Measurements from ENCODE around the gene EPHB2.

DNA sequence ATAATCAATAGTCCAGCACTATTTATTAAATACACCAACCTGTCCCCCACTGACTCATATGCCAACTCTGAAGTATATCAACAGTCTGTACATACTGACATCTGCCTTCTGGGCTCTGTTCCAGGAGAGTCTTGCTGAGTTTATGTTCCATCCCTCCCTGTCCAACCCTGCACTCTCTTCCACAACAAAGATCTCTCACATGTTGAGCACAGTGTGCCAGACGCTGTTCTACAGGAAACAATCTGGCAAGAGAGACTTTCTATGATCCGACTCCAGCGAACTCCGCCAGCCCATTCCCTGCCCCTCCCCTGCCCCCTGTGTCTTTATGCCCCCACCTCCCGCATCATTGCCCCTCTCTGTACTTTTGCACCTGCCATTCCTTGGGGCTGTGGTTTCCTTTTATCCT is 258.7 kb downstream of the EPHB2 start:
- TF ChIP-seq POLR2AphosphoS5 (IDR thresholded peaks at IDR 0.05; ENCODE audit: insufficient read depth, low read depth, low read length) (no peak), POLR2A (IDR thresholded peaks at IDR 0.05; ENCODE audit: low read depth, low read length) (no peak), MYC (IDR thresholded peaks at IDR 0.05; ENCODE audit: low read depth, low read length) (no peak), EZH2 (IDR thresholded peaks at IDR 0.05; ENCODE audit: borderline replicate concordance, low read depth, low read length, severe bottlenecking) (no peak)
- TF ChIP-seq, protein P1, sequence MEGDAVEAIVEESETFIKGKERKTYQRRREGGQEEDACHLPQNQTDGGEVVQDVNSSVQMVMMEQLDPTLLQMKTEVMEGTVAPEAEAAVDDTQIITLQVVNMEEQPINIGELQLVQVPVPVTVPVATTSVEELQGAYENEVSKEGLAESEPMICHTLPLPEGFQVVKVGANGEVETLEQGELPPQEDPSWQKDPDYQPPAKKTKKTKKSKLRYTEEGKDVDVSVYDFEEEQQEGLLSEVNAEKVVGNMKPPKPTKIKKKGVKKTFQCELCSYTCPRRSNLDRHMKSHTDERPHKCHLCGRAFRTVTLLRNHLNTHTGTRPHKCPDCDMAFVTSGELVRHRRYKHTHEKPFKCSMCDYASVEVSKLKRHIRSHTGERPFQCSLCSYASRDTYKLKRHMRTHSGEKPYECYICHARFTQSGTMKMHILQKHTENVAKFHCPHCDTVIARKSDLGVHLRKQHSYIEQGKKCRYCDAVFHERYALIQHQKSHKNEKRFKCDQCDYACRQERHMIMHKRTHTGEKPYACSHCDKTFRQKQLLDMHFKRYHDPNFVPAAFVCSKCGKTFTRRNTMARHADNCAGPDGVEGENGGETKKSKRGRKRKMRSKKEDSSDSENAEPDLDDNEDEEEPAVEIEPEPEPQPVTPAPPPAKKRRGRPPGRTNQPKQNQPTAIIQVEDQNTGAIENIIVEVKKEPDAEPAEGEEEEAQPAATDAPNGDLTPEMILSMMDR (IDR thresholded peaks at IDR 0.05; ENCODE audit: extremely low read depth in 1 of 2, insufficient read depth in 1 of 2, low read depth in 1 of 2, low read length in 2 of 2): no peak
- TF ChIP-seq, protein P2, sequence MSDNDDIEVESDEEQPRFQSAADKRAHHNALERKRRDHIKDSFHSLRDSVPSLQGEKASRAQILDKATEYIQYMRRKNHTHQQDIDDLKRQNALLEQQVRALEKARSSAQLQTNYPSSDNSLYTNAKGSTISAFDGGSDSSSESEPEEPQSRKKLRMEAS (IDR thresholded peaks at IDR 0.05; ENCODE audit: insufficient read depth, insufficient read length): no peak
